Endodermal cell (in vitro differentiated cells): Measurements from ENCODE around the gene MZF1. TPM values are rescaled to one million over a fixed set of nuclear protein-coding genes. Genes with fewer than 3 reads are reported as not detected.

Experiments used
- DNase-seq: peaks from one replicate; pipeline ENCODE4 v3.0.0-alpha.2; 2017
- H3K27ac ChIP-seq: 2 replicates; pipeline ENCODE4 v1.5.1; 2013; ENCODE audit warnings: mild to moderate bottlenecking, low read depth, low read length, moderate library complexity
- H3K27me3 ChIP-seq: 2 replicates; pipeline ENCODE4 v1.6.1; 2013; ENCODE audit warnings: mild to moderate bottlenecking, low read length, moderate library complexity; ENCODE audit not compliant: insufficient read depth, control insufficient read depth, poor library complexity, severe bottlenecking
- H3K36me3 ChIP-seq: 2 replicates; pipeline ENCODE4 v1.7.0; 2013; ENCODE audit warnings: mild to moderate bottlenecking, low read length, moderate library complexity; ENCODE audit not compliant: control insufficient read depth, insufficient read depth
- H3K4me1 ChIP-seq: one replicate; pipeline ENCODE4 v1.7.0; 2013; ENCODE audit warnings: low read length; ENCODE audit not compliant: control insufficient read depth, insufficient read depth
- H3K4me3 ChIP-seq: 2 replicates; pipeline ENCODE4 v1.5.1; 2013; ENCODE audit warnings: mild to moderate bottlenecking, low read length, moderate library complexity
- H3K9ac ChIP-seq: 2 replicates; pipeline ENCODE4 v1.6.1; 2013; ENCODE audit warnings: mild to moderate bottlenecking, low read length, moderate library complexity; ENCODE audit not compliant: poor library complexity, severe bottlenecking; ENCODE audit errors: extremely low read depth
- H3K9me3 ChIP-seq: 2 replicates; pipeline ENCODE4 v1.6.1; 2013; ENCODE audit warnings: mild to moderate bottlenecking, low read length, moderate library complexity; ENCODE audit not compliant: control insufficient read depth
- H3K27ac Mint-ChIP-seq: 2 replicates; pipeline ENCODE4 v1.8.0; 2020; ENCODE audit warnings: mixed read lengths
- H3K27me3 Mint-ChIP-seq: 2 replicates; pipeline ENCODE4 v1.8.0; 2021; ENCODE audit warnings: mild to moderate bottlenecking, mixed read lengths; ENCODE audit not compliant: insufficient read depth
- H3K36me3 Mint-ChIP-seq: 2 replicates; pipeline ENCODE4 v1.8.0; 2020; ENCODE audit warnings: low read depth, mixed read lengths
- H3K4me1 Mint-ChIP-seq: 2 replicates; pipeline ENCODE4 v1.8.0; 2020; ENCODE audit warnings: mixed read lengths
- H3K4me3 Mint-ChIP-seq: 2 replicates; pipeline ENCODE4 v1.8.0; 2020; ENCODE audit warnings: mild to moderate bottlenecking, moderate library complexity, mixed read lengths
- H3K9me3 Mint-ChIP-seq: 2 replicates; pipeline ENCODE4 v1.8.0; 2020; ENCODE audit warnings: mild to moderate bottlenecking, mixed read lengths
- CTCF ChIP-seq: fragments of 200-600 bp; sonication (generic); conservative IDR thresholded peaks from 2 replicates; pipeline ENCODE4 v1.5.0; 2021; ENCODE audit warnings: antibody characterized with exemption, mild to moderate bottlenecking
- WGBS, 2 experiments: methylation state at CpG; one replicate each; pipeline versions ENCODE4 v1.1.5 to v1.1.7; 2013; ENCODE audit warnings: missing lambda C conversion rate in 2 of 2, mixed read lengths in 1 of 2; ENCODE audit not compliant: insufficient coverage in 1 of 2, insufficient read length in 1 of 2; 5-methylcytosine and 5-hydroxymethylcytosine counted together
- total RNA-seq, 2 donors: library from RNA; stranded (reverse); fragmentation: NEBNext Ultra II Directional in 1 of 2; extraction: Animal tissue kit (Norgen Biotek cat#: 25700) in 1 of 2; gene quantifications; 2 replicates in 1 of 2; 3 replicates in 1 of 2; pipeline ENCODE4 v1.2.1, GENCODE V29; 2021

MZF1 gene
- total RNA-seq, 2 donors from 2014 or later: 24.3 to 33.1 TPM

GRCh38 chr19:58570770-58571574 is 2.2 kb downstream of the MZF1 start:
- no peak overlapping the region for H3K27ac ChIP-seq
- H3K27me3 ChIP-seq: no peaks in the 10 kb centered on the region
- DNase-seq: no peak

GRCh38 chr19:58569943-58570670 is 3.0 kb downstream of the MZF1 start:
- Mint-ChIP-seq H3K27me3 (no peaks in the 10 kb centered on the region), H3K4me1 (peaks cover 13% of the 10 kb centered on the region), H3K36me3 (peaks cover 14% of the 10 kb centered on the region), H3K9me3 (no peaks in the 10 kb centered on the region), H3K4me3 (no peak overlapping the region), H3K27ac (no peak overlapping the region)
- no peak overlapping the region for H3K27ac ChIP-seq
- TF ChIP-seq CTCF: no peak
- H3K9ac ChIP-seq: no peak overlapping the region
- WGBS, 2 experiments: 93 to 96% methylated on average over 5 to 8 of the region's 8 CpGs
- no peaks in the 10 kb centered on the region for H3K4me1 ChIP-seq
- H3K27me3 ChIP-seq: no peaks in the 10 kb centered on the region
- H3K36me3 ChIP-seq: peaks cover 44% of the 10 kb centered on the region
- no peaks in the 10 kb centered on the region for H3K9me3 ChIP-seq
- H3K4me3 ChIP-seq: no peak overlapping the region
- DNase-seq: no peak

More at GRCh38 chr19:58570770-58571574, 2.2 kb downstream of the MZF1 start:
- no peaks in the 10 kb centered on the region for H3K9me3 ChIP-seq
- no peaks in the 10 kb centered on the region for H3K4me1 ChIP-seq
- no peak for TF ChIP-seq CTCF
- H3K27ac Mint-ChIP-seq: no peak overlapping the region
- H3K27me3 Mint-ChIP-seq: no peaks in the 10 kb centered on the region
- H3K9ac ChIP-seq: no peak overlapping the region
- no peak overlapping the region for H3K4me3 ChIP-seq
- WGBS, 2 experiments: 93 to 97% methylated on average over 19 to 25 of the region's 25 CpGs
- no peaks in the 10 kb centered on the region for H3K9me3 Mint-ChIP-seq
- peaks cover 13% of the 10 kb centered on the region for H3K4me1 Mint-ChIP-seq
- H3K36me3 ChIP-seq: peaks cover 44% of the 10 kb centered on the region
- H3K36me3 Mint-ChIP-seq: peaks cover 14% of the 10 kb centered on the region
- no peak overlapping the region for H3K4me3 Mint-ChIP-seq

GRCh38 chr19:58569191-58569942 is 3.8 kb downstream of the MZF1 start:
- WGBS, 2 experiments: 89 to 93% methylated on average over 4 to 6 of the region's 6 CpGs
- H3K27ac Mint-ChIP-seq: no peak overlapping the region
- no peaks in the 10 kb centered on the region for H3K27me3 ChIP-seq
- H3K4me3 ChIP-seq: no peak overlapping the region
- no peaks in the 10 kb centered on the region for H3K27me3 Mint-ChIP-seq
- no peak overlapping the region for H3K27ac ChIP-seq
- no peak for DNase-seq
- H3K9ac ChIP-seq: no peak overlapping the region
- H3K36me3 ChIP-seq: peaks cover 44% of the 10 kb centered on the region
- no peaks in the 10 kb centered on the region for H3K9me3 ChIP-seq
- no peak for TF ChIP-seq CTCF
- no peaks in the 10 kb centered on the region for H3K4me1 ChIP-seq
- H3K9me3 Mint-ChIP-seq: no peaks in the 10 kb centered on the region
- H3K4me1 Mint-ChIP-seq: peaks cover 13% of the 10 kb centered on the region
- H3K36me3 Mint-ChIP-seq: peaks cover 17% of the 10 kb centered on the region
- H3K4me3 Mint-ChIP-seq: no peak overlapping the region
